Hepatocyte (in vitro differentiated cells): ENCODE data around the gene STK17A.

Experiments
- EZH2 ChIP-seq: fragments of 200-600 bp; sonication (generic); IDR thresholded peaks from 2 replicates; pipeline ENCODE4 v1.6.1; 2016; ENCODE audit warnings: antibody characterized with exemption, mild to moderate bottlenecking, borderline replicate concordance
- EZH2phosphoT487 ChIP-seq: fragments of 200-600 bp; sonication (generic); IDR thresholded peaks from one replicate; pipeline ENCODE4 v1.6.1; 2018; ENCODE audit warnings: antibody characterized with exemption, mild to moderate bottlenecking, low read depth, moderate library complexity; ENCODE audit not compliant: unreplicated experiment, severe bottlenecking
- TF ChIP-seq, protein P1 (sequence below): fragments of 200-600 bp; sonication (generic); IDR thresholded peaks from 2 replicates; pipeline ENCODE4 v1.5.1; 2016; ENCODE audit warnings: antibody characterized with exemption, mild to moderate bottlenecking; ENCODE audit not compliant: poor library complexity

DNA sequence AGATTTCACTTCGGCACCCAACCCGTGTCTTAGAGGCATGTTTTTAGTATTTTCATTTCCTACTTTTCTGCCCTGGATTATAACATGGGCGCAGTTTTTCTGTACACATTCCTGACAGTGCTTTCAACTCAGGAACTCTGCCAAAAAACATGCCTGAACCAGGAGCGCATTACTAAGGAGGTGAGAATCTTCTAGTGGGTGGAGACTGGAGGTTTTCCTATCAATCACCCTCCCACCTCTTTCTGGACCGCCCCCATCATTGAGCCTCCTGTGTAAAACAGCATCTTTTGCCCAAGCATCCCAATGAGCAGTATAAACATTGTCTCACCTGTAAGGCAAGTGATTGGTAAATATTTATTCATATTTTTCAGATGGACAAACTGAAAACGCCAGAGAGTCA lies 53.2 kb downstream of the STK17A start:
- TF ChIP-seq EZH2phosphoT487 = no peak
- TF ChIP-seq, protein P1, sequence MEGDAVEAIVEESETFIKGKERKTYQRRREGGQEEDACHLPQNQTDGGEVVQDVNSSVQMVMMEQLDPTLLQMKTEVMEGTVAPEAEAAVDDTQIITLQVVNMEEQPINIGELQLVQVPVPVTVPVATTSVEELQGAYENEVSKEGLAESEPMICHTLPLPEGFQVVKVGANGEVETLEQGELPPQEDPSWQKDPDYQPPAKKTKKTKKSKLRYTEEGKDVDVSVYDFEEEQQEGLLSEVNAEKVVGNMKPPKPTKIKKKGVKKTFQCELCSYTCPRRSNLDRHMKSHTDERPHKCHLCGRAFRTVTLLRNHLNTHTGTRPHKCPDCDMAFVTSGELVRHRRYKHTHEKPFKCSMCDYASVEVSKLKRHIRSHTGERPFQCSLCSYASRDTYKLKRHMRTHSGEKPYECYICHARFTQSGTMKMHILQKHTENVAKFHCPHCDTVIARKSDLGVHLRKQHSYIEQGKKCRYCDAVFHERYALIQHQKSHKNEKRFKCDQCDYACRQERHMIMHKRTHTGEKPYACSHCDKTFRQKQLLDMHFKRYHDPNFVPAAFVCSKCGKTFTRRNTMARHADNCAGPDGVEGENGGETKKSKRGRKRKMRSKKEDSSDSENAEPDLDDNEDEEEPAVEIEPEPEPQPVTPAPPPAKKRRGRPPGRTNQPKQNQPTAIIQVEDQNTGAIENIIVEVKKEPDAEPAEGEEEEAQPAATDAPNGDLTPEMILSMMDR = no peak
- TF ChIP-seq EZH2 = no peak
